OCI-LY3 (cell line): ENCODE measurements around the gene PTRH1.

Experiments used
- H2AFZ ChIP-seq: fragments of 200-600, 300-600 bp; shearing (Covaris generic); 2 replicates; pipeline ENCODE4 v1.6.0; 2014; ENCODE audit warnings: antibody characterized with exemption, low read depth, low read length
- H3K27ac ChIP-seq: fragments of 200-600, 300-600 bp; sonication (generic); 2 replicates; pipeline ENCODE4 v1.5.1; 2014; ENCODE audit warnings: mild to moderate bottlenecking, low read length, moderate library complexity, mixed read lengths
- H3K27me3 ChIP-seq: fragments of 200-600, 300-600 bp; sonication (generic); 2 replicates; pipeline ENCODE4 v1.6.1; 2014; ENCODE audit warnings: low read depth, low read length, mixed read lengths
- H3K36me3 ChIP-seq: fragments of 200-600, 300-600 bp; sonication (generic); replicated peaks from 2 replicates; pipeline ENCODE3; 2014; ENCODE audit warnings: low read depth, low read length, mixed read lengths
- H3K4me1 ChIP-seq: fragments of 300-600, 200-600 bp; sonication (generic); 2 replicates; pipeline ENCODE4 v1.6.1; 2014; ENCODE audit warnings: low read length, mixed read lengths
- H3K4me2 ChIP-seq: fragments of 200-600, 300-600 bp; sonication (generic); 2 replicates; pipeline ENCODE4 v1.6.1; 2014; ENCODE audit warnings: low read length, mixed read lengths
- H3K4me3 ChIP-seq: fragments of 300-600, 200-600 bp; sonication (generic); 2 replicates; pipeline ENCODE4 v1.5.1; 2014; ENCODE audit warnings: antibody characterized with exemption, mild to moderate bottlenecking, low read length, moderate library complexity
- H3K79me2 ChIP-seq: fragments of 300-600, 200-600 bp; shearing (Covaris generic); 2 replicates; pipeline ENCODE4 v1.6.1; 2014; ENCODE audit warnings: mild to moderate bottlenecking, low read length, mixed read lengths
- H3K9ac ChIP-seq: fragments of 300-600, 200-600 bp; shearing (Covaris generic); 2 replicates; pipeline ENCODE4 v1.6.0; 2014; ENCODE audit warnings: mild to moderate bottlenecking, low read length, moderate library complexity
- H3K9me3 ChIP-seq: fragments of 200-600, 300-600 bp; shearing (Covaris generic); 2 replicates; pipeline ENCODE4 v1.6.1; 2014; ENCODE audit warnings: low read length, mixed read lengths; ENCODE audit not compliant: insufficient read depth
- H4K20me1 ChIP-seq: fragments of 200-600, 300-600 bp; sonication (generic); 2 replicates; pipeline ENCODE4 v1.6.1; 2016; ENCODE audit warnings: low read length, mixed read lengths; ENCODE audit not compliant: insufficient read depth
- EZH2phosphoT487 ChIP-seq: fragments of 200-600 bp; shearing (Covaris generic); IDR thresholded peaks from 2 replicates; pipeline ENCODE4 v1.6.1; 2018; ENCODE audit warnings: antibody characterized with exemption, mixed run types, low read depth
- TF ChIP-seq, protein P1 (sequence below): fragments of 200-600, 300-600 bp; sonication (generic); IDR thresholded peaks from 2 replicates; pipeline ENCODE4 v1.5.1; 2014; ENCODE audit warnings: antibody characterized with exemption, low read length, low read depth

Gene PTRH1

GRCh38 chr9:127751269-127752054 is 36.0 kb upstream of the PTRH1 start:
- Histone ChIP-seq H4K20me1 (peaks cover 45% of the 10 kb centered on the region), H2AFZ (no peak overlapping the region), H3K4me3 (no peak overlapping the region), H3K27me3 (no peaks in the 10 kb centered on the region), H3K9me3 (no peaks in the 10 kb centered on the region), H3K36me3 (peaks cover 32% of the 10 kb centered on the region), H3K27ac (no peak overlapping the region), H3K79me2 (no peaks in the 10 kb centered on the region), H3K4me1 (no peaks in the 10 kb centered on the region), H3K9ac (no peak overlapping the region), H3K4me2 (no peak overlapping the region)
- TF ChIP-seq, protein P1, sequence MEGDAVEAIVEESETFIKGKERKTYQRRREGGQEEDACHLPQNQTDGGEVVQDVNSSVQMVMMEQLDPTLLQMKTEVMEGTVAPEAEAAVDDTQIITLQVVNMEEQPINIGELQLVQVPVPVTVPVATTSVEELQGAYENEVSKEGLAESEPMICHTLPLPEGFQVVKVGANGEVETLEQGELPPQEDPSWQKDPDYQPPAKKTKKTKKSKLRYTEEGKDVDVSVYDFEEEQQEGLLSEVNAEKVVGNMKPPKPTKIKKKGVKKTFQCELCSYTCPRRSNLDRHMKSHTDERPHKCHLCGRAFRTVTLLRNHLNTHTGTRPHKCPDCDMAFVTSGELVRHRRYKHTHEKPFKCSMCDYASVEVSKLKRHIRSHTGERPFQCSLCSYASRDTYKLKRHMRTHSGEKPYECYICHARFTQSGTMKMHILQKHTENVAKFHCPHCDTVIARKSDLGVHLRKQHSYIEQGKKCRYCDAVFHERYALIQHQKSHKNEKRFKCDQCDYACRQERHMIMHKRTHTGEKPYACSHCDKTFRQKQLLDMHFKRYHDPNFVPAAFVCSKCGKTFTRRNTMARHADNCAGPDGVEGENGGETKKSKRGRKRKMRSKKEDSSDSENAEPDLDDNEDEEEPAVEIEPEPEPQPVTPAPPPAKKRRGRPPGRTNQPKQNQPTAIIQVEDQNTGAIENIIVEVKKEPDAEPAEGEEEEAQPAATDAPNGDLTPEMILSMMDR: no peak
- TF ChIP-seq EZH2phosphoT487: no peak

DNA sequence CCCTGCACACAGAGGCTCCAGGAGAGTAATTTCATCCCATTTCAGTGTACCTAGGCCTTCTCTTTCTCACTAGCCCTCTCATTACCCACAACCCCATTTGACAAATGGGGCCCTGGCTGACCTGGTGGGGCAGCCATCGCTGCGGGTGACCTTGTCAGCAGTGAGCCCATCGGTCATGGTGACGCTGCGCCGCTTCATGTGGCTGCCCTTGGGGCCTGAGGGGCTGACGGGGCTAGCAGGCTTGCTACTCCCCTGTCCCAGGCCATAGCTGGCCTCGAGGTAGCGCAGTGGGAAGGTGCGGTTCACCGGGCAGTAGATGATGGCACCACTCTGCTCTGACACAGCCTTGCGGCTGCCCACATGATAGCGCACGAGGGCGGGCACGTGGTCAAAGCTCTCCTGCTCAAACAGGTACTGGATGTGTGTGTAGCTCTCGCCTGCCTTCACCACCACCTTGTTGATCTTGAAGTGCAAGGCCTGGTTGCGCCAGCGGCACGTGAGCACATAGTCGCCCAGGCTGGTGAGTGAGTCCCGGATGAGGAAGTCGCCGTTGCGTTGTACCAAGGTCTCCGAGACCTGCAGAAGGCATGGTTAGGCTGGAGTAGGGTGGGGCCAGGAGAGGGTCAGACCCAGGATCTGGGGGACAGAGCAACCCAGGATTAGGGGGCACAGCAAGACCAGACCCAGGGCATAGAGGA is 33.8 kb upstream of the PTRH1 start:
- Histone ChIP-seq H3K27me3 (no peaks in the 10 kb centered on the region), H3K27ac (no peak overlapping the region), H3K9me3 (no peaks in the 10 kb centered on the region), H3K4me3 (no peak overlapping the region), H3K4me1 (no peaks in the 10 kb centered on the region), H3K9ac (no peak overlapping the region), H3K4me2 (no peak overlapping the region), H2AFZ (no peak overlapping the region), H4K20me1 (peaks cover 41% of the 10 kb centered on the region), H3K36me3 (peaks cover 41% of the 10 kb centered on the region), H3K79me2 (no peaks in the 10 kb centered on the region)
- TF ChIP-seq, protein P1: no peak

DNA sequence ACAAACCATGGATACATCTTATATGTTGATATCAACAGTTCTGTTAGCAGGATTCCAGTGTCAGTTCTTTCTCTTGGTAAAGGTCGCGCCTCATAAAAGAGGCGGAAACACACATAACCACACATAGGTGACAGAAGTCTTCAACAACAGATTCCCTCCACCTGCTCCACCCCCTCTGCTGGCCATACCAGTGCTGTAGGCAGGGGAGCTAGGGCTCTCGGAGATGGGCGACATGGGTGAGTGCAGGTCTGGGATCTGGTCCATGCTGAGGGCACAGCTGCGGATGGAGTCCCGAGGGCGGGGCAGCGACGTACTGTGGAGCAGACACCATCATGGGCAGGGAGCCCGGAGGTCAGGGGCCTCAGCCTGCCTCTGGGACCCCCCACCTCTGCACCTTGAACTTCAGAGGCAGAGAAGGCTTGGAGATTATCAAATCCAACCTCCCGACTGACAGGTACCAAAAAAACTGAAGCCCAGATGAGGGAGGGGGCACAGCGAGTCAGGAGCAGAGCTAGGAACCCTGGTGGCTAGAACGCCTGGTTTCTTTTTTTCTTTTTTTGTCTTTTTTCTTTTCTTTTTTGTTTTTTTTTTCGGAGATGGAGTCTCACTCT is 31.6 kb upstream of the PTRH1 start:
- Histone ChIP-seq H3K4me1 (no peaks in the 10 kb centered on the region), H3K9ac (no peak overlapping the region), H3K27ac (no peak overlapping the region), H3K9me3 (no peaks in the 10 kb centered on the region), H3K4me3 (no peak overlapping the region), H3K4me2 (no peak overlapping the region), H3K27me3 (no peaks in the 10 kb centered on the region), H3K79me2 (no peaks in the 10 kb centered on the region), H4K20me1 (peaks cover 24% of the 10 kb centered on the region), H2AFZ (no peak overlapping the region), H3K36me3 (peaks cover 52% of the 10 kb centered on the region)
- TF ChIP-seq, protein P1: no peak
- no peak for TF ChIP-seq EZH2phosphoT487
